NT2/D1 (cell line): ENCODE results near the gene UBE2E3.

ENCODE experiments used
- SUZ12 ChIP-seq: IDR thresholded peaks from 2 replicates; pipeline ENCODE4 v1.6.1; 2011; ENCODE audit not compliant: insufficient read length, insufficient read depth; ENCODE audit errors: extremely low read depth
- YY1 ChIP-seq: IDR thresholded peaks from 2 replicates; pipeline ENCODE4 v1.6.1; 2011; ENCODE audit not compliant: insufficient read length, insufficient read depth
- ZNF274 ChIP-seq: IDR thresholded peaks from 2 replicates; pipeline ENCODE4 v1.6.1; 2011; ENCODE audit warnings: mild to moderate bottlenecking, low read depth, low read length

DNA sequence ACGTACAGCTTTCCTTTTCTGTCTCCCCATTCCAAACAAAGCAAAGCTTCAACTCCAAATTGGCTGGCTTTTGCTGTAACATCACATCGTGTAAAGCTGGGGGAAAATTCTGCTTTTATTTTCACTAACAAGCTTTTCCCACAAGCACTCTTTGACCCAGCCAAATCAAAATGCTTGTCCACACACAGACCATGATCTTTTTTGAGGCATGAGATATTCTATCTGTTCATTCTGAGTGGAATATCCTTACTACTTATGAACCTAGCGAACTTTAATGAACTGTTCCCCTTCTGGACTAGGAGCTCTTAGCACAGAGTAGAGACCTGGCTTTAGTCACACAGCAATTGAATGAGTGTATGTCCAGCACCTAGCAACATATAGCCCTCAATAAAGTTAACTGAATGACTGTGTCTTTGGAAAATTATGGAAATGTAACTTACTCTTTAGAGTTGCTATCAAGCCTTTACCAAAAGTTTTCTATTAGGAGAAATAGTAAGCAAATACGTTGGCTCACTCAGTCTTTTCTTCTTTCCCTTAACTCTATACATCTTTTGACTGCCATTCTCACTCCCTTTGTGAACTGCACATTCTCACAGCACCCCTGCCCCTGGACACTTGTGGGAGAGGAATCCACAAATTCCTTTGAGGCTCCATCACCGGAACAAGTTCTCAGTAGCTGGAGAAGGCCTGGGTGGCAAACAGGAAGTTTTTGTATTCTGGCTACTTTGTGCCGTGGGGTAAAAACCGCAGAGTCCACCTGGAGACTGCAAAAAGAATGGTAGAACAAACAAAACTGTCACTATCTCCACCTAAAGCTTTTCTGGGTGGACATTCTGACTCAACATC is 1.3 kb upstream of the UBE2E3 start:
- TF ChIP-seq YY1 (no peak), ZNF274 (no peak), SUZ12 (no peak)
